Activated CD8-positive, alpha-beta T cell treated with anti-CD3 and anti-CD28 coated beads for 36 hours (primary cell): ENCODE results near the gene TSSK6. TPM values are rescaled to one million over a fixed set of nuclear protein-coding genes. Genes with fewer than 3 reads are reported as not detected.
"Not testable (repeated sequence)": the region's sequence is repeated elsewhere in the genome, so short reads cannot be mapped to it uniquely, and the experiment has no call there.

Experiments used
- ATAC-seq: fragments of 200-7000 bp; cut with Tn5 transposase; one replicate; pipeline ENCODE4 v1.10.0; 2021; ENCODE audit warnings: mild to moderate bottlenecking, moderate library complexity
- CTCF ChIA-PET: fragments of 350-600 bp; sonication (Branson Sonifier 250); formaldehyde crosslinking; loops from one replicate; lab custom pipeline; 2021; ENCODE audit warnings: antibody characterized with exemption; lab: Charles Lee
- POLR2A ChIA-PET: fragments of 350-600 bp; sonication (Branson Sonifier 250); formaldehyde crosslinking; loops from one replicate; lab custom pipeline; 2021; ENCODE audit warnings: antibody characterized with exemption; lab: Charles Lee
- DNase-seq: peaks from one replicate; pipeline ENCODE4 v3.0.0-alpha.2; 2020
- H3K27ac Mint-ChIP-seq: one replicate; pipeline ENCODE4 v1.8.0; 2021; ENCODE audit warnings: mild to moderate bottlenecking, mixed read lengths
- H3K27me3 Mint-ChIP-seq: one replicate; pipeline ENCODE4 v1.8.0; 2021; ENCODE audit warnings: mixed read lengths
- H3K36me3 Mint-ChIP-seq: one replicate; pipeline ENCODE4 v1.8.0; 2021; ENCODE audit warnings: low read depth, mixed read lengths
- H3K4me1 Mint-ChIP-seq: one replicate; pipeline ENCODE4 v1.8.0; 2021; ENCODE audit warnings: low read depth, mixed read lengths
- H3K4me3 Mint-ChIP-seq: one replicate; pipeline ENCODE4 v1.8.0; 2021; ENCODE audit warnings: mild to moderate bottlenecking, moderate library complexity, mixed read lengths
- H3K9me3 Mint-ChIP-seq: one replicate; pipeline ENCODE4 v1.8.0; 2021; ENCODE audit warnings: mixed read lengths
- CTCF ChIP-seq: fragments of 200-600 bp; IDR thresholded peaks from one replicate; pipeline ENCODE4 v1.8.0; 2022; ENCODE audit warnings: antibody characterized with exemption, mild to moderate bottlenecking
- intact Hi-C: fragments of 100-400 bp; cut with micrococcal nuclease; formaldehyde crosslinking; loops from one replicate; pipeline ENCODE4 v1.10.0; 2022
- total RNA-seq, 2 experiments: library from RNA; stranded (reverse); gene quantifications; one replicate each; pipeline ENCODE4 v1.2.3, GENCODE V29; 2021

Gene TSSK6
- total RNA-seq, 2 experiments from 2014 or later: 3.4 to 4.9 TPM

- H3K27ac Mint-ChIP-seq: peak overlapping the region; percentile 81
- H3K36me3 Mint-ChIP-seq: peaks cover 45% of the 10 kb centered on the region
- no peak for TF ChIP-seq CTCF
- no peaks in the 10 kb centered on the region for H3K27me3 Mint-ChIP-seq
- intact Hi-C loops: no loop called here
- peaks cover 74% of the 10 kb centered on the region for H3K4me1 Mint-ChIP-seq
- POLR2A ChIA-PET: no interaction called here
- ATAC-seq (no peak), DNase-seq (no peak)
- H3K4me3 Mint-ChIP-seq: no peak overlapping the region
- H3K9me3 Mint-ChIP-seq: no peaks in the 10 kb centered on the region
- CTCF ChIA-PET: interaction anchor here (1.3 to 1.9 kb wide), 4 partner anchors 10 to 25 kb away, joined by 4 to 11 read pairs (median 5); no protein-coding TSS in a partner anchor
Observed at GRCh38 chr19:19475015-19475765, 40.2 kb downstream of the TSSK6 start.

DNA sequence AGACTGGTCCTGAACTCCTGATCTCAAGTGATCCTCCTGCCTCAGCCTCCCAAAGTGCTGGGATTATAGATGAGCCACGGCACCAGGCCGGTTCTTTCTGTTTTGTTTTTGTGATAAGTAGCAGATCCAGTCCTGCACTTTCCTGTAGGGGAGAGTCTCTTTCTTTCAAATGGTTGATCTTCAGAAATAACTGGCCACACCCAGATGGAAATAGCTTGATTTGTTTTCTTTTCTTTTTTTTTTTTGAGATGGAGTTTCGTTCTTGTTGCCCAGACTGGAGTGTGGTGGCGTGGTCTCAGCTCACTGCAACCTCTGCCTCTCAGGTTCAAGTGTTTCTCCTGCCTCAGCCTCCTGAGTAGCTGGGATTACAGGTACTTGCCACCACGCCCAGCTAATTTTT is 43.2 kb downstream of the TSSK6 start:
- peaks cover 16% of the 10 kb centered on the region for H3K9me3 Mint-ChIP-seq
- peaks cover 60% of the 10 kb centered on the region for H3K36me3 Mint-ChIP-seq
- H3K27ac Mint-ChIP-seq: peak overlapping the region; percentile 76
- peaks cover 59% of the 10 kb centered on the region for H3K4me1 Mint-ChIP-seq
- ATAC-seq, intact Hi-C loops, DNase-seq, CTCF ChIA-PET, H3K4me3 Mint-ChIP-seq, H3K27me3 Mint-ChIP-seq: not testable (repeated sequence)
- POLR2A ChIA-PET: interaction anchor here (0.7 to 1.7 kb wide), 2 partner anchors 9 to 14 kb away, joined by 3 to 8 read pairs; no protein-coding TSS in a partner anchor

DNA sequence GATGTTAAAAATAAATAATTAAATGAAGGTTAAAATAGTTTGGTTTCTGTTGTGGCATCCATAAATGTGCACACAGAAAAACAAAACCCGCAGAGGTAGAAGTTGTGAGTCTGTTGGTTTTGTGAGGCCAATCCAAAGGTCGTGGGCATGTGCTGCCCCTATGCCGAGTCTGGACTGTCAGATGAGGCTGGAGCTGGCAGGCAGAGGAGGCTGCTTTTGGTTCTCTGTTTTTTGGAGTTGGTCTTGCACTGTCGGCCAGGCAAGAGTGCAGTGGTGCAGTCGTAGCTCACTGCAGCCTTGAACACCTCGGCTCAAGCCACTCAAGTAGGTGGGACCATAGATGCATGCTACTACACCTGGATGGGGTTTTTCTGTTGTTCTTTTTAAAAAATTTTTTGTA is 43.7 kb downstream of the TSSK6 start:
- intact Hi-C loops: no loop called here
- DNase-seq: no peak
- ChIA-PET POLR2A (interaction anchor here (1.9 kb wide), 1 partner anchor 11 kb away, joined by 6 read pairs; no protein-coding TSS in a partner anchor), CTCF (no interaction called here)
- TF ChIP-seq CTCF: no peak
- ATAC-seq: no peak
- Mint-ChIP-seq H3K4me3 (no peak overlapping the region), H3K27me3 (no peaks in the 10 kb centered on the region), H3K36me3 (peaks cover 65% of the 10 kb centered on the region), H3K4me1 (peaks cover 56% of the 10 kb centered on the region), H3K9me3 (peaks cover 16% of the 10 kb centered on the region), H3K27ac (peak overlapping the region; percentile 76)

DNA sequence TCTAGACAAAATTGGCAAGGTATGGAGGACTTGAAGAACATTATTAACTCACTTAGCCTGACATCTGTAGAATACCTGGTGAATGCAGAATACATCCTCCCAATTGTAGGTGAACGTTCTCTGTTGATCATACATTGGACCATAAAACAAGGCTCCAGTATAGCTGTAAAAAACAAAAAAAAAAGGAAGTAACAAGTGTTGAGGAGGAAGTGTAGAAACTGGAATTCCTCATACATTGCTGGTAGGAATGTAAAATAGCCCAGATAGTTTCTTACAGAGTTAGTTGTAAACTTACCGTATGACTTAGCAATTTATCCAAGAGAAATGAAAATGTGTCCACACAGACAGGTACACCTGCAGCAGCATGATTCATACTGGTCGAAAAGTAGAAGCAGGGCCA is 44.8 kb downstream of the TSSK6 start:
- ATAC-seq: no peak
- Mint-ChIP-seq H3K36me3 (peaks cover 70% of the 10 kb centered on the region), H3K27me3 (no peaks in the 10 kb centered on the region), H3K9me3 (peaks cover 16% of the 10 kb centered on the region), H3K27ac (no peak overlapping the region), H3K4me1 (peaks cover 53% of the 10 kb centered on the region), H3K4me3 (no peak overlapping the region)
- ChIA-PET CTCF (no interaction called here), POLR2A (interaction anchor here (0.6 to 1.9 kb wide), 3 partner anchors 10 to 993 kb away, joined by 3 to 6 read pairs (median 3); no protein-coding TSS in a partner anchor)
- intact Hi-C loops: no loop called here
- TF ChIP-seq CTCF: no peak
- DNase-seq: no peak

- Mint-ChIP-seq H3K4me1 (peaks cover 45% of the 10 kb centered on the region), H3K36me3 (peaks cover 68% of the 10 kb centered on the region), H3K27ac (peak overlapping the region; percentile 41), H3K4me3 (no peak overlapping the region), H3K27me3 (no peaks in the 10 kb centered on the region), H3K9me3 (peaks cover 16% of the 10 kb centered on the region)
- peak; percentile 47 for ATAC-seq
- no peak for TF ChIP-seq CTCF
- DNase-seq: no peak
- intact Hi-C loops: no loop called here
- ChIA-PET POLR2A (interaction anchor here (1.6 to 2.5 kb wide), 2 partner anchors 9 to 50 kb away, joined by 5 to 7 read pairs; no protein-coding TSS in a partner anchor), CTCF (interaction anchor here (1.0 to 1.2 kb wide), 2 partner anchors 21 to 63 kb away, joined by 3 to 4 read pairs; partner anchors contain the start of gene GATAD2A)
Observed at GRCh38 chr19:19468424-19469050, 46.8 kb downstream of the TSSK6 start.
